Right ventricle myocardium inferior (tissue), 1 donor: ENCODE results near the gene SELENOW. TPM values are rescaled to one million over a fixed set of nuclear protein-coding genes. Genes with fewer than 3 reads are reported as not detected.
"Not testable (repeated sequence)": the region's sequence is repeated elsewhere in the genome, so short reads cannot be mapped to it uniquely, and the experiment has no call there.

Experiments
- ATAC-seq: fragments of 200-7000 bp; cut with Tn5 transposase; one replicate; pipeline ENCODE4 v1.9.1; 2020; ENCODE audit warnings: mild to moderate bottlenecking, moderate library complexity
- DNase-seq: peaks from one replicate; pipeline ENCODE4 v3.0.0; 2021; ENCODE audit errors: missing footprints
- intact Hi-C: fragments of 100-400 bp; cut with DNase I; formaldehyde crosslinking; loops from one replicate; pipeline ENCODE4 v1.11.0; 2022
- total RNA-seq: library from RNA; stranded (reverse); fragmentation: NEBNext Ultra II Directional; extraction: Animal tissue kit (Norgen Biotek cat#: 25700); gene quantifications from one replicate; pipeline ENCODE4 v1.2.1, GENCODE V29; 2021
- donor health status: DM: no; HTN: yes; CAD: no; lungs with severe emphysema.

Gene SELENOW
- total RNA-seq, 1 donor from 2014 or later = 1,425 TPM

DNA sequence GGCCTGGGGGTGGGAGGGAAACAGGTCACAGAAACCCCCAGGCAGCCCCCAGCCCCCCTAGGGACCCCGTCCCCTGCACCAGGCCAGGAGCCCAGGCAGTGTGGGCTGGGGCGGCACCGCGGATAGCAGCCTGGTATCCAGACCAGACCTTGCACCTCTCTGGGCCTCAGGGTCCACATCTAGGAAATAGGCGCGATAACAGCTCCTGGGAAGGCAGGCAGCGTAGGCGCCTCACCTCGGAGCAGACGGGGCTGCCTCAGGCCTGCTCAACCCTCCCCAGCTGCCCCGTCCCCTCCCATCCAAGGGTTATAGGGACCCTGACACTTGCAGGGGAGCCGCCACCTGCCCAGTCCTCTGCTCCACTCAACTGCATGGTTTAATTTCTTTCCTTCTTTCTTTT, 25.2 kb downstream of the SELENOW start:
- DNase-seq, intact Hi-C loops, ATAC-seq: not testable (repeated sequence)

DNA sequence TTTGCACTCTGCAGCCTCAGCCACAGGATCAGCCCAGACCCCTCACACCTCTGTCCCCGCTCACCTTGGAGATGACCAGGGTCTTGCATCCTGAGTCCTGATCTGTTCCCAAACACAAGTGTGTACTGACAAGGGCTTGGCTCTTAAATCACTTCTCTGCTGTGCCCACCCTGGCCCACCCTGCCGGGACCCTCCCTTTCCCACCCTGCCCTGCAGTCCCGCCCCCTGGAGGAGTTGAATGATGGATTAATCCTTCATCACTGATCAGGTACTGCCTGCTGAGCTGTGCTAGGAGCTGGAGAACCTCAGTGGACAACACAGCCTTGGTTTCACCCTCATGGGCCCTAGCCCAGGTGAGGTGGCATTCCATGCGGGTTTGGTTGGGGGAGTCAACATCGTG, 25.9 kb downstream of the SELENOW start, which contains the start of gene TPRX1:
TSS of gene TPRX1 (minus strand) at position 101 of the 400 bp plus-strand sequence. CDS start at position 89, 12 bp downstream.
- intact Hi-C loops, DNase-seq, ATAC-seq: not testable (repeated sequence)

DNA sequence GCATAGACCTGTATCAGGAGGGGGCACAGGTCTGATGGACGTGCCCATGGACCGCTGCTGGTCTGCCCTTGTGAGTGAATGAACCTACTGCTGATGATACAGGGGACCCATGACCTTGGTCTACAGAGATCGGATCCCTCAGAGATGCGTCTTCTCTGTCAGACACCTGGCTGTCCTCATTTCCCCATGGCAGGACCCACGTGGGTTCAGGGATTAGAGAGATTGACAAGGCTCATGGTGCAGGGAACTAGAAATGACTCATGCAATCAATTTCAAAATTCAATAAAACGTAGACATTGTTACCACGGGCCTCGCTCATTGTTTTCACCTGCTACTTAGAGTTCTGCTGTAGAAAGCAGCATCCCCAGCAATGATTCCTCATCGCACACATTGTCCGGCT, 26.8 kb downstream of the SELENOW start:
- intact Hi-C loops = no loop called here
- DNase-seq (no peak), ATAC-seq (no peak)

DNA sequence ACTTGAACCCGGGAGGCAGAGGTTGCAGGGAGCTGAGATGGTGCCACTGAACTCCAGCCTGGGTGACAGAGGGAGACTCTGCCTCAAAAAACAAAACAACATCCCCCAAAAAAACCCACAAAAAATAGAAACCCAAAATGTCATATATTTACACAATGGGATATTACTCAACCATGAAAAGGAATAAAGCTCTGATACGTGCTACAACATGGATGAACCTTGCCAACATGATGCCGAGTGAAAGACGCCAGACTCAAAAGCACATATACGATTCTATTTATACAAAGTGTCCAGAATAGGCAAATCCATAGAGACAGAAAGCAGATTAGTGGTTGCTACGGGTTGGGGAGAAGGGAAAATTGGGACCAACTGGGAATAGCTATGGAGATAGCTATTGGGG, 27.9 kb downstream of the SELENOW start:
- intact Hi-C loops = no loop called here
- ATAC-seq (no peak), DNase-seq (no peak)

DNA sequence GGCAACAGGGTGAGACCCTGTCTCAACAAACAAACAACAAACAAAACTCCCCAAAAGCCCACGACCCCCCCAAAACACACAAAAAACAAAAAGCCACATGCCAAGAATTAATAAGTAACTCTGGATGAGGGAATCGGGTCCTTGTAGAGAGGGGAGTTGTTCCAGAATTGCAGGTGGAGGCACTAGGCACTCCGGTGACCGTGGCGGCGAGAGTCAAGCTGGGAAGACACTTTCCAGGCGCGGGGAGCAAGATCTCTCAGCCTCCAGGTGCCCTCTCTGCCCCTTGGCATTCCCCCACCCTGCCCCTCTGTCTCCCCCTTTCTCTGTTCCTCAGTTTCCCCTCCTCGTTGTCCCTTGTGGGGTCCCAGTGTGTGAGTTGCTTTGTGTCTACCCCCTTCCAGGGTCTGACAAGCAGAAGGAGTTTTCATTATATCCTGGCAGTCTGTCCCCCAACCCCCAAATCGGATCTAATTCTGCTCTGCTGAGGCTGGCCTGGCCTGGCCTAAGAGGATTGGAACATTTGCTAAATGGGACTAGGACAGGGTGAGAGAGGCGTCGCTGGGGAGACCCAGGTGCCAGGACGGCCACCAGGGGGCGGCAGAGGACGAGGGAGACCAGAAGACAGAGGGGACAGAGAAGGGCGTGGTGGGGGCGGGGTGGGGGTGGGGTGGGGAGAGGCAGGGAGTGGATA, 34.9 kb downstream of the SELENOW start:
- ATAC-seq = peak; percentile 56
- DNase-seq = peak; percentile 87
- intact Hi-C loops = loop anchor here (5.0 kb wide), 1 partner anchor 49 kb away; no protein-coding TSS in a partner anchor

DNA sequence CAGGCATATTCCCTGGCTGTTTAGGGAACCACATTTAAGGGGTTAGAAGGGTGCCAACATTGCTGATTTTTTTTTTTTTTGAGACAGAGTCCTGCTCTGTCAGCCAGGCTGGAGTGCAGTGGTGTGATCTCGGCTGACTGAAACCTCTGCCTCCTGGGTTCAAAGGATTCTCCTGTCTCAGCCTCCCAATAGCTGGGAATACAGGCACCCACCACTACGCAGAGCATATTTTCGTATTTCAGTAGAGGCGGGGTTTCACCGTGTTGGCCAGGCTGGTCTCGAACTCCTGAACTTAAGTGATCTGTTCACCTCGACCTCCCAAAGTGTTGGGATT, 35.5 kb downstream of the SELENOW start:
- DNase-seq (no peak), ATAC-seq (no peak)
- intact Hi-C loops = loop anchor here (5.0 kb wide), 1 partner anchor 48 kb away; no protein-coding TSS in a partner anchor

DNA sequence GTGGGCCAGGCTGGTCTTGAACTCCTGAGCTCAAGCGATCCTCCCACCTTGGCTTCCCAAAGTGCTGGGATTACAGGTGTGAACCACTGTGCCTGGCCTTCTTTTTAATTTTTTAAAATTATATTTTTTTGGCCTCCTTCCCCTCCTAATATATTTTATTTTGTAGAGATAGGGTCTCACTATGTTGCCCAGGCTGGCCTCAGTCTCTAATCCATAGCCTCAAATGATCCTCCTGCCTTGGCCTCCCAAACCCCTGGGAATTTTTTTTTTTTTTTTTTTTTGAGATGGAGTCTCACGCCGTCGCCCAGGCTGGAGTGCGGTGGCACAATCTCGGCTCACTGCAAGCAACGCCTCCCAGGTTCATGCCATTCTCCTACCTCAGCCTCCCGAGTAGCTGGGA, 37.8 kb downstream of the SELENOW start:
- ATAC-seq, intact Hi-C loops, DNase-seq: not testable (repeated sequence)

DNA sequence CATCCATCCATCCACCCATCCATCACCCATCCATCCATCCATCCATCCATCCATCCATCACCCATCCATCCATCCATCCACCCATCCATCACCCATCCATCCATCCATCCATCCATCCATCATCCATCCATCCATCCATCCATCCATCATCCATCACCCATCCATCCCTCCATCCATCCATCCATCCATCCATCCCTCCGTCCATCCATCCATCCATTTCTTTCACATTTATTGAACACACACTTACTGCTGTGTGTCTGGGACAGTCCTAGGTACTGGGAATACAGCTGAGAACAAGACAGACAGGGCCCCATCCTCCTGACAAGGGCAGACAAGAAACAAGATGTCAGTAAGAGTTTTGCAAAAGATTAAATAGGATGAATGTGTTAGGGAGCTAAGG, 39.7 kb downstream of the SELENOW start:
- ATAC-seq, intact Hi-C loops, DNase-seq: not testable (repeated sequence)

DNA sequence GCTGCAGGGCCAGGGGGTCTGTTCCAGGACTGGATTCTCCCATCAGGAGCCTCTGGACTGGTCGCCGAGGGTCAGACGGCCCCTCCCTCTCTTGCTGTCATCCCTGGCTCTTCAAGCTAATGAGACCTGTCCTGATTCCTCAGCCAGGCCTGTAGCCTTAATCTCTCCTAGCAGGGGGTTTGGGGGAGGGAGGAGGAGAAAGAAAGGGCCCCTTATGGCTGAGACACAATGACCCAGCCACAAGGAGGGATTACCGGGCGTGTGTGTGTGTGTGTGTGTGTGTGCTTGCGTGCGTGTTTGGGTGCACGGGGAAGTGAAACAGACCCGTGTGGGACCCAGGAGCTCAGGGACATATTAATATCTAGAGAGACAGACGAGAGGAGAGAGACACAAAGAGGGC, 41.4 kb downstream of the SELENOW start:
- ATAC-seq = no peak
- DNase-seq = no peak
- intact Hi-C loops = no loop called here

DNA sequence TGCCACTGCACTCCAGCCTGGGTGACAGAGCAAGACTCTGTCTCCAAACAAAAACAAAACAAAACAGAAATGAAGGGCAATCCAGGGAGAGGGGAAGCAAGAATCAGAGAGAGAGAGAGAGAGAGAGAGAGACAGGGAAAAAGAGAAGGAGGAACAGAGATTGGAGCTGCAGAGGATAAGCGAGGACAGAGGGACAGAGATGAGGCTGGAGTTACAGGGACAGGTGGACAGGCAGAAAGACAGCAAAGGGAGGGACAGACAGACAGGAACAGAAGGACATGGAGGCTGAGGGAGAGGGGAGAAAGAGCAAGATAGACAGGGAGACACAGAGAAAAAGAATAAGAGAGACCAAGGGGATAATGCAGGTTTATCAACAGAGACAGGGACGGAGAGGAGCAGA, 41.9 kb downstream of the SELENOW start:
- ATAC-seq (no peak), DNase-seq (no peak)
- intact Hi-C loops = no loop called here

DNA sequence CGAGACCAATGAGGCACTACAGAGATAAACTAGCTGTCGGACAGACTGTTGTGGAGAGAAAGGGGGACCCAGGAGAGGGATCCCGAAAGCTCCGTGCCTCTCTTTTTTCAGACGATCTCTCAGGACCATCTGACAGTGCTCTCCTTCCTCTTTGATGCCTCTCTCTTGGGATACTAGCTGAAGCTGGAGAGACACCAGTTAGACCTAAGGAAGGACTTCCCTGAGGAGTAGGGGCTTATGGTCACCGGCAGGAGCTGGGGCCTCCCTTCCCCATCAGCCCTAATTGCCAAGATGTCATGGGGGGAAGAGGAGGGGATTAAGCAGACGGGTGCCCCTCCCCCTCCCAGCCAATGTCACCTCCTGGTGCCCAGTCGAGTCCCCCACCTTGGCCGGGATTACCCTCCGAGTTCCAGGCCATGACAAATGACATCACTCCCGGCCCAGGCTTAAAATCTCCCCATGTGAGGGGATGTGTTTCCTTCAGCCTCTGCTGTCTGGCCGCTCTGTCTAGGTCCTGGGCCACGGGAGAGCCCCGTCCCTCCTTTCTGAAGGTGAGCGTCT, 43.0 kb downstream of the SELENOW start, which contains the start of gene CRX:
TSS of gene CRX (plus strand) at position 478 of the 561 bp plus-strand sequence. CDS start 12,507 bp downstream, outside the sequence.
- ATAC-seq (no peak), DNase-seq (no peak)
- intact Hi-C loops = no loop called here

DNA sequence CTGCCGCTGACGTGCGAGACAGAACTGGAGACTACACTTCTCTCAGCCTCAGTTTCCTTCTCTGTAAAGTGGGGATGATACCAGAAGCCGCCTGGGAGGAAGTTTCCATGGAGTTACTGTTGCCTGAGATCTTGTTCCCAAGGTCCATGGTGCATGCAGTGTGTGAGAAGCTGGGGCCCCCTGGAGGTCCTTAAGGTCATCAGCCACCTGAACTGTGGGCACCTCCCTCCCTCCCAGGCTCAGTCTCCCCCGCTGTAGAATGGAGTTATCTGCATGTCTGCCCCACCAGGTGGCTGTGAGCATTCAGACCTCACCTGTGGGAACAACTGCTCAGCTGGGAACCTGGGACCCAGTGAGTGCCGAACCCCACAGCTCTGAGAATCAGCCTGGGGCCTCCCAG, 45.9 kb downstream of the SELENOW start:
- intact Hi-C loops = no loop called here
- DNase-seq (no peak), ATAC-seq (no peak)

DNA sequence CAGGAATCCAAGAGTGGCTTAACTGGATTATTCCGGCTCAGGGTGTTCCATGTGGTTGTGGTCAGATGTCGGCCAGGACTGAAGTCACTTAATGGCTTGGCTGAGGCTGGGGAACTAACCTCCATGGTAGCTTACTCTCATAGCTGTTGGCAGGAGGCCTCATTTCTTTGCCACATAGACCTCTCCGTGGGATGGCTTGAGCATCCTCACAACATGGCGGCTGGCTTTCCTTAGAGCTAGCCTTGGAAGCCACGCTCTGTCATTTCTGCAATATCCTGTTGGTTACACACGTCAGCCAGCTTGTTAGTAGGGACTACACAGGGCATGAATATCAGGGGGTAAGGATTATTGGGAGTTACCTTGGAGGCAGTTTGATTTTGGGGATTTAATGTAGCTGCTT, 48.3 kb downstream of the SELENOW start:
- ATAC-seq (no peak), DNase-seq (no peak)
- intact Hi-C loops = no loop called here

DNA sequence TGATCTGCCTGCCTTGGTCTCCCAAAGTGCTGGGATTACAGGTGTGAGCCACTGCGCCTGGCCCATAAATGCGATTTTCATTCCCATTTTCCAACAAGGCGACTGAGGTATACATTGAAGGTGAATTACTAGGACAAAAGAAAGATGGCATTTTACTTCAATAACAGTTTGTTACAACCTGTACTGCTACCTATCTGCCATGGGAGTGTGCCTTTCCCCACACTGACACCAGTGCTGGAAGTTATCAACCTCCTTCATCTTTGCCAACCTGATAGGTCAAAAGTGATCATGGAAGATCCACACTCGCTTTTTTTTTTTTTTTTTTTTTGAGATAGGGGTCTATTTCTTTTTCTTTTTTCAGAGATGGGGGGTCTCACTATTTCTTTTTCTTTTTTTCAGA, 54.2 kb downstream of the SELENOW start:
- no peak for ATAC-seq
- DNase-seq = no peak
- intact Hi-C loops = no loop called here

Other genes starting within 250 kb of the SELENOW start
- 1.2 TPM for gene ZNF541, start 205.6 kb upstream of the SELENOW start, total RNA-seq
- gene BICRA, start 169.6 kb upstream of the SELENOW start, total RNA-seq = 8.8 TPM
- gene EHD2, start 65.3 kb upstream of the SELENOW start, total RNA-seq = 60.5 TPM
- 172 TPM for gene NOP53, start 33.2 kb upstream of the SELENOW start, total RNA-seq
- gene TPRX1, start 25.8 kb downstream of the SELENOW start, total RNA-seq = not detected
- gene CRX, start 43.2 kb downstream of the SELENOW start, total RNA-seq = not detected
- gene TPRX2, start 80.5 kb downstream of the SELENOW start, total RNA-seq = not detected
- gene SULT2A1, start 107.6 kb downstream of the SELENOW start, total RNA-seq = not detected
- gene BSPH1, start 213.5 kb downstream of the SELENOW start, total RNA-seq = not detected
- gene ELSPBP1, start 215.9 kb downstream of the SELENOW start, total RNA-seq = not detected